Tibial nerve (tissue), 4 donors: ENCODE results near the gene HOXD13.

Source experiments
- EP300 ChIP-seq, 2 donors: sonication (generic); formaldehyde crosslinking; IDR thresholded peaks; one replicate each; pipeline ENCODE4 v1.6.1; 2017; ENCODE audit warnings: antibody characterized with exemption in 2 of 2, mild to moderate bottlenecking in 1 of 2
- TF ChIP-seq, protein P1 (sequence below), 5 experiments: fragments of 200-600 bp in 3 of 5; fragments of 450-650 bp in 2 of 5; sonication (generic) in 3 of 5; IDR thresholded peaks; one replicate each; pipeline ENCODE4 v1.5.1; 2016 to 2019; ENCODE audit warnings: antibody characterized with exemption in 5 of 5, mild to moderate bottlenecking in 3 of 5, moderate library complexity in 2 of 5

DNA sequence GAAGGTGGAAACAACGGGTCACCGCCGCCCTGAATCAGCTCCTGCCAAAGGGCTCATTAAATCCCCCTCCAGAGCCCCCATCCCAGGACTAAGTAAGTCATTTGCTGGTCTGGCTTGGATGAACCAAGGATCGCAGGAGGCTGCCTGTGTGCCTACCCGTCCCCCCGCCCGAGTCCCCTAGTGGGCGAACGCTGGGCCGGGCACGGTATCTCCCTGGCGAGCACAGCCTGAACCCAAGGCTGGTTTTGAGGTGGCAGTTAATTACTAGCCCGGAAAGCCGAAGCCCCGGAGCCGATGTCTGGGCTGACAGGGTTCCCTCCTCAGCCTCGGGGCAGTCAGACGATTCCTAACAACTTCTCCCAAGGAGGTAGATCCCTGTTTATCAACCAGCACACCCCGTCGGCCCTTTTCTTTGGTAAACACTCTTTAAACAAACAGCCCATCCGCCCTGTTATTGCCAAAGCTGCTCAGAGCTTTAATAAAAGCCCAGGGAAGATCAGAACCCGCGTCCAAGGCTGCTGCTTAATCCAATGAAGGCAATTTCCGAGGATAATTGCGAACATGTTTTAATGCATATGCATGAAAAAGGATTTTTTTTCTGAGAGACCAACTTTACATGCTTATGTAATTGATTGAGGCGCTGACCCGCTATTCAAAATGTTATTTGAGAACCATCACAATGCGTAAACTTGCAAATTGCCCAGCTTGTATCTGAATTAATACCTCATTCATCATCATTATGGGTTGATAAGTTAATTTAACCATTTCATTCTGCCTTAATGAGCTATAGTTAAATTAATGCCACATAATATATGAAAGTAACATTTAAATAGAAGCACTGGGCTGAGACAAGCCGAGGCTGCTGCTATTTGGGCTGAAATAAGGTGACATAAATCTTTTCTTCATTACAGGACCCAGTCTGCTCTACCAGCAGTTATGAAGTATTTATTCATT lies 19.3 kb upstream of the HOXD13 start:
- TF ChIP-seq, protein P1, sequence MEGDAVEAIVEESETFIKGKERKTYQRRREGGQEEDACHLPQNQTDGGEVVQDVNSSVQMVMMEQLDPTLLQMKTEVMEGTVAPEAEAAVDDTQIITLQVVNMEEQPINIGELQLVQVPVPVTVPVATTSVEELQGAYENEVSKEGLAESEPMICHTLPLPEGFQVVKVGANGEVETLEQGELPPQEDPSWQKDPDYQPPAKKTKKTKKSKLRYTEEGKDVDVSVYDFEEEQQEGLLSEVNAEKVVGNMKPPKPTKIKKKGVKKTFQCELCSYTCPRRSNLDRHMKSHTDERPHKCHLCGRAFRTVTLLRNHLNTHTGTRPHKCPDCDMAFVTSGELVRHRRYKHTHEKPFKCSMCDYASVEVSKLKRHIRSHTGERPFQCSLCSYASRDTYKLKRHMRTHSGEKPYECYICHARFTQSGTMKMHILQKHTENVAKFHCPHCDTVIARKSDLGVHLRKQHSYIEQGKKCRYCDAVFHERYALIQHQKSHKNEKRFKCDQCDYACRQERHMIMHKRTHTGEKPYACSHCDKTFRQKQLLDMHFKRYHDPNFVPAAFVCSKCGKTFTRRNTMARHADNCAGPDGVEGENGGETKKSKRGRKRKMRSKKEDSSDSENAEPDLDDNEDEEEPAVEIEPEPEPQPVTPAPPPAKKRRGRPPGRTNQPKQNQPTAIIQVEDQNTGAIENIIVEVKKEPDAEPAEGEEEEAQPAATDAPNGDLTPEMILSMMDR (IDR thresholded peaks at IDR 0.05) = no peak
- no peak for TF ChIP-seq EP300 (IDR thresholded peaks at IDR 0.05)
